MM.1S (cell line): Measurements from ENCODE around the gene BCOR.

Experiments used
- DNase-seq: peaks from one replicate; pipeline ENCODE4 v3.0.0-alpha.2; 2015
- H2AFZ ChIP-seq: fragments of 300-600 bp; sonication (generic); 2 replicates; pipeline ENCODE4 v1.6.0; 2016; ENCODE audit warnings: antibody characterized with exemption, low read length
- H3F3A ChIP-seq: fragments of 300-600 bp; sonication (generic); 2 replicates; pipeline ENCODE4 v1.6.1; 2016; ENCODE audit warnings: mild to moderate bottlenecking, antibody characterized with exemption, low read length, moderate library complexity, mixed read lengths; ENCODE audit not compliant: insufficient read depth
- H3K27ac ChIP-seq: fragments of 300-600 bp; sonication (generic); 2 replicates; pipeline ENCODE4 v1.5.1; 2016; ENCODE audit warnings: mild to moderate bottlenecking, low read length
- H3K27me3 ChIP-seq: fragments of 300-600 bp; sonication (generic); replicated peaks from 2 replicates; pipeline ENCODE4 v1.6.0; 2016; ENCODE audit warnings: low read length; ENCODE audit not compliant: insufficient read depth
- H3K36me3 ChIP-seq: fragments of 300-600 bp; sonication (generic); replicated peaks from 2 replicates; pipeline ENCODE4 v1.6.1; 2016; ENCODE audit warnings: mild to moderate bottlenecking, low read length, mixed read lengths; ENCODE audit not compliant: insufficient read depth
- H3K4me1 ChIP-seq: fragments of 300-600 bp; sonication (generic); 2 replicates; pipeline ENCODE4 v1.6.1; 2016; ENCODE audit warnings: low read length, mixed read lengths
- H3K4me2 ChIP-seq: fragments of 300-600 bp; sonication (generic); 2 replicates; pipeline ENCODE4 v1.6.0; 2016; ENCODE audit warnings: low read depth, low read length
- H3K4me3 ChIP-seq: fragments of 300-600 bp; sonication (generic); 2 replicates; pipeline ENCODE4 v1.5.1; 2016; ENCODE audit warnings: low read length, mixed read lengths
- H3K79me2 ChIP-seq: fragments of 300-600 bp; sonication (generic); 2 replicates; pipeline ENCODE4 v1.6.1; 2016; ENCODE audit warnings: mixed run types, low read length, mixed read lengths
- H3K9ac ChIP-seq: fragments of 300-600 bp; sonication (generic); 2 replicates; pipeline ENCODE4 v1.6.1; 2016; ENCODE audit warnings: low read length, mixed read lengths
- H3K9me2 ChIP-seq: fragments of 300-600 bp; sonication (generic); replicated peaks from 2 replicates; pipeline ENCODE4 v1.6.1; 2016; ENCODE audit warnings: mild to moderate bottlenecking, low read length, mixed read lengths; ENCODE audit not compliant: insufficient read depth
- H3K9me3 ChIP-seq: fragments of 300-600 bp; sonication (generic); replicated peaks from 2 replicates; pipeline ENCODE4 v1.6.1; 2016; ENCODE audit warnings: mild to moderate bottlenecking, low read length, mixed read lengths; ENCODE audit not compliant: insufficient read depth
- H4K20me1 ChIP-seq: fragments of 300-600 bp; sonication (generic); 2 replicates; pipeline ENCODE4 v1.6.1; 2016; ENCODE audit warnings: mild to moderate bottlenecking, low read length, moderate library complexity, mixed read lengths; ENCODE audit not compliant: insufficient read depth
- CTCF ChIP-seq: fragments of 300-600 bp; sonication (generic); IDR thresholded peaks from 2 replicates; pipeline ENCODE4 v1.5.1; 2016; ENCODE audit warnings: antibody characterized with exemption, low read length, mixed read lengths
- EZH2 ChIP-seq: fragments of 300-600 bp; sonication (generic); optimal IDR thresholded peaks from 2 replicates; pipeline ENCODE3; 2017; ENCODE audit warnings: low read depth, mild to moderate bottlenecking, antibody characterized with exemption, low read length, mixed read lengths
- EZH2phosphoT487 ChIP-seq: fragments of 300-600 bp; sonication (generic); IDR thresholded peaks from 2 replicates; pipeline ENCODE4 v1.6.1; 2018; ENCODE audit warnings: antibody characterized with exemption, low read length

The BCOR gene

GRCh38 chrX:40021647-40022046 lies 76.1 kb downstream of the BCOR start:
- no peak overlapping the region for H3K4me2 ChIP-seq
- H3K9me2 ChIP-seq: no peaks in the 10 kb centered on the region
- H3K27me3 ChIP-seq: no peaks in the 10 kb centered on the region
- no peak for DNase-seq
- H3K4me3 ChIP-seq: no peak overlapping the region
- no peaks in the 10 kb centered on the region for H4K20me1 ChIP-seq
- H3K79me2 ChIP-seq: no peaks in the 10 kb centered on the region
- H3K27ac ChIP-seq: no peak overlapping the region
- H2AFZ ChIP-seq: no peak overlapping the region
- H3F3A ChIP-seq: no peaks in the 10 kb centered on the region
- no peaks in the 10 kb centered on the region for H3K9me3 ChIP-seq
- H3K9ac ChIP-seq: no peak overlapping the region
- no peaks in the 10 kb centered on the region for H3K36me3 ChIP-seq
- TF ChIP-seq CTCF (no peak), EZH2phosphoT487 (no peak)
- no peaks in the 10 kb centered on the region for H3K4me1 ChIP-seq

- DNase-seq: no peak
Observed at GRCh38 chrX:40019541-40019940, 78.2 kb downstream of the BCOR start.

GRCh38 chrX:40018041-40018440 lies 79.7 kb downstream of the BCOR start:
- no peak for DNase-seq
- H3K9ac ChIP-seq: no peak overlapping the region
- H2AFZ ChIP-seq: no peak overlapping the region
- no peak for TF ChIP-seq EZH2
- no peak for TF ChIP-seq CTCF
- TF ChIP-seq EZH2phosphoT487: no peak
- H3K4me3 ChIP-seq: no peak overlapping the region
- no peaks in the 10 kb centered on the region for H3K27me3 ChIP-seq
- H3K9me2 ChIP-seq: no peaks in the 10 kb centered on the region
- H3K4me2 ChIP-seq: no peak overlapping the region
- H3K9me3 ChIP-seq: no peaks in the 10 kb centered on the region
- H3K36me3 ChIP-seq: no peaks in the 10 kb centered on the region
- peaks cover 8% of the 10 kb centered on the region; the same call in 1 of the 2 replicates for H3F3A ChIP-seq
- H4K20me1 ChIP-seq: no peaks in the 10 kb centered on the region
- no peaks in the 10 kb centered on the region for H3K4me1 ChIP-seq
- H3K79me2 ChIP-seq: no peaks in the 10 kb centered on the region
- no peak overlapping the region for H3K27ac ChIP-seq

More at GRCh38 chrX:40019541-40019940, 78.2 kb downstream of the BCOR start:
- Histone ChIP-seq H3K27me3 (no peaks in the 10 kb centered on the region), H3K4me2 (no peak overlapping the region), H3K27ac (no peak overlapping the region), H3K9me2 (no peaks in the 10 kb centered on the region), H2AFZ (no peak overlapping the region), H4K20me1 (no peaks in the 10 kb centered on the region), H3K36me3 (no peaks in the 10 kb centered on the region), H3K4me1 (no peaks in the 10 kb centered on the region), H3F3A (no peaks in the 10 kb centered on the region), H3K4me3 (no peak overlapping the region), H3K9me3 (no peaks in the 10 kb centered on the region), H3K9ac (no peak overlapping the region), H3K79me2 (no peaks in the 10 kb centered on the region)
- TF ChIP-seq EZH2phosphoT487 (no peak), EZH2 (no peak), CTCF (no peak)
